Activated T-helper 2 cell treated with anti-CD3 and anti-CD28 coated beads, Interferon-gamma antibody, Interleukin-2, Interleukin-4, amounts not matched to agents 10 μg/mL and 5 μg/mL and 100 μg/mL, durations not matched to agents 14 hours and 24 hours and 36 hours (primary cell): ENCODE results near the gene ETV6. TPM values are rescaled to one million over a fixed set of nuclear protein-coding genes. Genes with fewer than 3 reads are reported as not detected.

Experiments used
- DNase-seq: peaks from one replicate; pipeline ENCODE4 v3.0.0; 2021; ENCODE audit warnings: low spot score
- H3K27ac Mint-ChIP-seq: one replicate; pipeline ENCODE4 v1.8.0; 2021; ENCODE audit warnings: mixed read lengths
- H3K27me3 Mint-ChIP-seq: one replicate; pipeline ENCODE4 v1.8.0; 2021; ENCODE audit warnings: low read depth, mixed read lengths
- H3K36me3 Mint-ChIP-seq: one replicate; pipeline ENCODE4 v1.8.0; 2021; ENCODE audit warnings: low read depth, mixed read lengths
- H3K4me1 Mint-ChIP-seq: one replicate; pipeline ENCODE4 v1.8.0; 2021; ENCODE audit warnings: low read depth, mixed read lengths
- H3K4me3 Mint-ChIP-seq: one replicate; pipeline ENCODE4 v1.8.0; 2021; ENCODE audit warnings: low read depth, mild to moderate bottlenecking, moderate library complexity, mixed read lengths
- H3K9me3 Mint-ChIP-seq: one replicate; pipeline ENCODE4 v1.8.0; 2021; ENCODE audit warnings: mixed read lengths
- intact Hi-C: fragments of 100-400 bp; cut with micrococcal nuclease; formaldehyde crosslinking; loops from one replicate; pipeline ENCODE4 v1.15.1; 2023
- total RNA-seq: library from RNA; stranded (reverse); gene quantifications from 2 replicates; pipeline ENCODE4 v1.2.3, GENCODE V29; 2022

ETV6 gene
- total RNA-seq, 1 donor from 2014 or later, result 69.4 TPM

- intact Hi-C loops, result no loop called here
- Mint-ChIP-seq H3K36me3 (no peaks in the 10 kb centered on the region), H3K4me1 (peaks cover 5% of the 10 kb centered on the region), H3K9me3 (no peaks in the 10 kb centered on the region), H3K27me3 (peaks cover 15% of the 10 kb centered on the region), H3K4me3 (no peak overlapping the region), H3K27ac (no peak overlapping the region)
- no peak for DNase-seq
These were observed 294.6 kb downstream of the ETV6 start for GRCh38 chr12:11943919-11944700.
